ENCODE results near the gene CD248.
A peak's percentile ranks its signal among the peaks of the same experiment; 100 is the strongest.

CD248 gene

GRCh38 chr11:66274219-66274618, 42.6 kb downstream of the CD248 start:
- DNase-seq (ENCODE audit: low spot score): no peak
- TF ChIP-seq, protein P1, sequence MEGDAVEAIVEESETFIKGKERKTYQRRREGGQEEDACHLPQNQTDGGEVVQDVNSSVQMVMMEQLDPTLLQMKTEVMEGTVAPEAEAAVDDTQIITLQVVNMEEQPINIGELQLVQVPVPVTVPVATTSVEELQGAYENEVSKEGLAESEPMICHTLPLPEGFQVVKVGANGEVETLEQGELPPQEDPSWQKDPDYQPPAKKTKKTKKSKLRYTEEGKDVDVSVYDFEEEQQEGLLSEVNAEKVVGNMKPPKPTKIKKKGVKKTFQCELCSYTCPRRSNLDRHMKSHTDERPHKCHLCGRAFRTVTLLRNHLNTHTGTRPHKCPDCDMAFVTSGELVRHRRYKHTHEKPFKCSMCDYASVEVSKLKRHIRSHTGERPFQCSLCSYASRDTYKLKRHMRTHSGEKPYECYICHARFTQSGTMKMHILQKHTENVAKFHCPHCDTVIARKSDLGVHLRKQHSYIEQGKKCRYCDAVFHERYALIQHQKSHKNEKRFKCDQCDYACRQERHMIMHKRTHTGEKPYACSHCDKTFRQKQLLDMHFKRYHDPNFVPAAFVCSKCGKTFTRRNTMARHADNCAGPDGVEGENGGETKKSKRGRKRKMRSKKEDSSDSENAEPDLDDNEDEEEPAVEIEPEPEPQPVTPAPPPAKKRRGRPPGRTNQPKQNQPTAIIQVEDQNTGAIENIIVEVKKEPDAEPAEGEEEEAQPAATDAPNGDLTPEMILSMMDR (IDR thresholded peaks at IDR 0.05; ENCODE audit: extremely low read depth, missing control alignments): no peak

DNA sequence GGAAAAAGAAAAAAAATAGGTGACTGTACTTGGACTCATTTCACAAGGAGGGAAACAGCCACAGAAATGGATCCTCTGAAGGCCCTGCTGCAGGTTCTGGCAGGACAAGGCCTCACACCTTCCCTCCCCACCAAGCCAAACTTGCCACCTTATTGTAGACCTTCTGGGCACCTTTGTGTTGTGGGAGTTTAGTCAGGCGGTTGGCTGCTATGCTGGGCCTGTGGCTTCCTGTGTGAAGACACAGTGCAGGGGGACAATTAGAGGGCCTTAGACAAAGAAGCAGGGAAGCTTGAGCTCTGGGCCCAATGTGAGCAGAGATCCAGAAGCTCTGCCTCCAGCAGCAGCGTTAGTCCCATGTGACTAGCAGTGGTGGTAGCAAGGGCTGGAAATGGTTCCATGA, 44.2 kb downstream of the CD248 start:
- DNase-seq (ENCODE audit: low spot score): no peak
- TF ChIP-seq, protein P1 (IDR thresholded peaks at IDR 0.05; ENCODE audit: extremely low read depth, missing control alignments): no peak

DNA sequence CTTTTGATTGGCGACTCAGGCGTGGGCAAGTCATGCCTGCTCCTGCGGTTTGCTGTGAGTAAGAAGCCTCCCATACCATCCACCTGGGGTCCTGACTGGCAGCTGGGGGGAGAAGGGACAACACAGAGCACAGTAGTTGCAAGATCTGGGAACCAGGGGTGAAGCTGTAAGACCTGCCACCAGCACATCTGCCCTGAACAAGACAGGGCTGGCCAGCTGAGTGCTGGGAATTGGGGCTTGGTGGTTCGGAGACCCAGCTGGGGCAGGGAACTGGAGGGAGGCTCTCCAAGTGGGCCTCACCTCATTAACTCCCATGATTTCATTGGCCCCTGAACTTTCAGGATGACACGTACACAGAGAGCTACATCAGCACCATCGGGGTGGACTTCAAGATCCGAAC, 45.0 kb downstream of the CD248 start:
- TF ChIP-seq, protein P1 (IDR thresholded peaks at IDR 0.05; ENCODE audit: extremely low read depth, missing control alignments): no peak
- DNase-seq (ENCODE audit: low spot score): no peak

DNA sequence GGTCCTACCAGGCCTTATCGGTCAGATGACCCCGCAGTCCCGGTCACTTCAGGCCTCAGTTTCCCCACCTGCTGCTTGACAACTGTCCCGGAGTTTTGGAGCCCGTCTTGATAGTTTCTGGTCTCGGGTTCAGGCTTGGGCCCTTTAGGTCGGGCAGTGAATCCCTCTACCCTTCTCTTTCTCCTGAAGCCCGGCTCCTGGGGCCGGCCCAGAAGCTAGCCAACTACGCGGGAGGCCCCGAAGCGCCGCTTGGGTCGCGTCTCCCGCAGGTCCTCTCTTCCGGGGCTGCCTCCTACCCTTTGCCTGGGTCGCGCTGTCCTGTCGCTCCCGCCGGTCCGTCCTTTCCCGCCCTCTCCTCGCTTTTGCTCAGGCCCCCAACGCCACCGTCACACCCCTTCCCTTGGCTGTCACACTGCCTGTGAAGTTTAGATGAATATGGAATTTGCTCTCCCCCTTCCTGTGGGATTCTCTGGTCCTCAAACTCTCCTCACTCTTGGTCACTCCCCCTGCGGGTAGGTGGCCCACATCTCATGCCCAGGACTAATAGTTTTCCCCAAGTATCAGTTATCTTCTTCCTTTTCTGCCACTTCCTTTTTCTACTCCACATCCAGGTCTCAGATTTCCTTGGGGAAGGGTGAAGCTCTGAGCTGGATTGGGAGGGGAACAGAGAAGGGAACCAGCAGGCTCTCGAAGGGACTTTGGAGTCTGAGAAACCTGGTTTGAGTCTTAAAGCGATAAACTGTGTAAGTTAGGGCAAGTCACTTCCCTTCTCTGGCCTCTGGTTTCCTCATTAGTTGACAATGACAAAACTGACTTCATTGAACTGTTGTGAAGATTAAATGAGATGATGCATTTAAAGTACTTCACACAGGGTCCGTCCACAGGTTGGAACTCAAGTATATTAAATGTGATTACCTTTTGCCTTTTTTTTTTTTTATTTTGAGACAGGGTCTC, 47.6 kb downstream of the CD248 start:
- TF ChIP-seq, protein P1 (IDR thresholded peaks at IDR 0.05; ENCODE audit: extremely low read depth, missing control alignments): no peak
- DNase-seq (ENCODE audit: low spot score): peak; percentile 57

- DNase-seq (ENCODE audit: low spot score): peak; percentile 99
- TF ChIP-seq, protein P1 (IDR thresholded peaks at IDR 0.05; ENCODE audit: extremely low read depth, missing control alignments): no peak
Measured at GRCh38 chr11:66268244-66268951, 48.4 kb downstream of the CD248 start, which contains the start of gene RAB1B. TSS of gene RAB1B (plus strand) at chr11:66268639. CDS start at chr11:66268680, 41 bp downstream.

DNA sequence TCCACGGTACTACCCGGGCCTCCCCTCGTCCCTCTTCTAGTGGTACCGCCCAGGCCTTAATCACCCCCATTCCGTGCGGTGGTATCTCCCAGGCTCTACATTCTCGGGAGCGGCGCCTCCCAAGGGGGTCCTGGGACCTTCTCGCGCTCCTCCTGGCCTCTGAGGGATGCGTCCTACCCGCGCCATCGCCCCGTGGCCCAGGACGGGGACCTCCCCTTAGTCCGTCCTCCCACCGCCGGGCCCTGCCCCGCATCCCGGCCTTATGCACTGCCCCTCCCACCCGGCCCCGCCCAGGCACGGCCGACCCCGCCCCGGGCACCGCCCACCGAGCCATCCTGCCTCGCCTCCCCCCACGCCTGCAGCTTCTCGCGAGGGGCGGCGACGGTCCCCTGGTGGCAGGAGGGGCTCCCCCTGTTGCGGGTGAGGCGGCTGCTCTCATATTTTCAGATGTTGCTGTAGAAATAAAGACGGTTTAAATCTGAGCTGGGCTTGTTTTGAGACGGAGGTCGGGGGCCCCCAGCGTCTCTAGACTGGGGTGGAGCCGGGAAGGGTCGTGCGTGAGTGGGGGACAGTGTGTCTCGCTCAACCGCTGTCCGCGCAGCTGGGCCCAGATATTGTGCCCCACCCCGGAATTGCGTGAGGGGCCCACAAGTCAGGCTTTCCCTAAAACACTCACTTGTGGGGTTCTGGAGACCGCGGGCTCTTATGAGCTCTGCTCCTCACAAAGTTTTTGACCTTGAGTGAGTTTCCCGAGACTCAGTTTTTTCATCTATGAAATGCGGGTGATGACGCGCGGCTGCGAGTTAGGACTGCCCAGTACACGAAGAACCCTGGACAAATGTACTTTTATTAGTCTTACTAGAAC, 49.2 kb downstream of the CD248 start:
- TF ChIP-seq, protein P1 (IDR thresholded peaks at IDR 0.05; ENCODE audit: extremely low read depth, missing control alignments): no peak
- peak; percentile 95 for DNase-seq (ENCODE audit: low spot score)

Measured in GM20000 (cell line).